Activated CD8-positive, alpha-beta memory T cell treated with anti-CD3 and anti-CD28 coated beads, Interleukin-2, amount 50 U/mL, for 4 hours (primary cell): ENCODE measurements around the gene ADAMTSL1.
"Not testable (repeated sequence)": the region's sequence is repeated elsewhere in the genome, so short reads cannot be mapped to it uniquely, and the experiment has no call there.

Experiments
- DNase-seq: peaks from one replicate; pipeline ENCODE4 v3.0.0-alpha.2; 2020

The ADAMTSL1 gene

DNA sequence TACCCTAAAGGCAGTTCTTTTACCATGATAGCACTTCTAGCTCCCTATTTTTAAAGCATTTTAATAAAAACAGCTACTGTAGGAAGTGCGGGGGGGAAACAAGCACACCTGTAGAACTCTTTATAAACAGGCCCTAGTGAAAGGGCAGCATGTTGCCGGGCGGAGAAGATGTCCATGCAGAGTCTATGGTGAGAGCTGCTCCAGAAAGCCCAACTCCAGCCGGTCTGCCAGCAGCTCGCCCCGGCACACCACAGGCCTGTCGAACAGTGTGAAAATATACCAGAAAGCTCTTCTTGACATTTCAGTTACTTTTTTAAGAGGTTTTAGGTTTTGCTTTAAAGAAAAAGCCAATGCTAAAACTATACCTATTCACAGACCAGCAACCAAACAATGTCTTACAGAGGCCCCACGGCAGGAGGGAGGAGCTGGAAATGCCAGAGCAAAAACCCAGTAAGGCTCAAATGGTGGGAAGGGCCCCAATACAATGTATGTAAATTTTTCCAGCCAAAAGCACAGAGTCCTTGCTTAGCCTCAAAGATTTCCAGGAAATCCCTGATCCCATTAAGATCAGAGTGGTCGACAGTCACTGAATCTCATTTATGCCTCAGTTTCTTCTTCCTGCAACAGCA, 437.9 kb downstream of the ADAMTSL1 start:
- DNase-seq, result no peak

DNA sequence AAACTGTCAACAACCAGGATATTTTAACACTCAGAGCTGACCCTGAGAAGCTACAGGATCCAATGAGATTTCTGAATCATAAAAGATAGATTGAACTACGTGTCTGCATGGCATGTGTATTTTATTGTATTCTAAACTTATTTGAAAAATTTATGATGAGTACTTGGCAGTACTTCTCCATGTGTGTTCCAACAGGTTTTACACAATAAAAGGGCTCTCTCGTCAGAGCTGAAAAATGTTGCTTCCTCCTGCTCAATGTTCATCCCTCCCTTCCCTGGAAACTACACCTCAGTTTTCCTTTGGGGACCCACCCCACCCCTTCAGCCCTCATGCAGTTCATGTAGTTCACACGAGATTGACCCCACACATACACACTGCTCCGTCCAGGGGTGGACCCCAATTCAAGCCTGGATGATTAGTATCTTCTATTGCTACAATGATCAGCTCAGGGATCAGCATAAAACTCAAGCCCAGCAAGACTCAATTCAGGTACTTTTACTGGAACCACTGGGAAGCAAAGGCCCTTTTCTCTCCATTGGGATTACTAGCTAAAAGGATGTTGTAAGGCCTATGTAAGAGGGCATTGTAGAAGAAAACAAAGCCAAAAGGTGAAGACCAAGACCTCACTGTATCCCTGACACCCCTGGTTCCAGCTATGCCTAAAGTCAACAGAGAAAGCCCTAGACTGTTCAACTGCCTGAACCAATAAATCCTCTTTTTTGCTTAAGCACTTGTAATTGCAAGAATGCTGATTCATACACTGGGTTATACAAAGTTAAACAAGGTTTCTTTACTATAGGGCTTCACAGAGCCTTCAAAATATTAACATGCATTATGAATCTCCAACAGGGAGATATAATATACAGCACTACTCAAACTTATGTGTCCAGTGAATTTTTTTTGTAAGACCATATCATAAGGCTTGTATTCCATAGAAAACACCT, 446.5 kb downstream of the ADAMTSL1 start:
- no peak for DNase-seq

DNA sequence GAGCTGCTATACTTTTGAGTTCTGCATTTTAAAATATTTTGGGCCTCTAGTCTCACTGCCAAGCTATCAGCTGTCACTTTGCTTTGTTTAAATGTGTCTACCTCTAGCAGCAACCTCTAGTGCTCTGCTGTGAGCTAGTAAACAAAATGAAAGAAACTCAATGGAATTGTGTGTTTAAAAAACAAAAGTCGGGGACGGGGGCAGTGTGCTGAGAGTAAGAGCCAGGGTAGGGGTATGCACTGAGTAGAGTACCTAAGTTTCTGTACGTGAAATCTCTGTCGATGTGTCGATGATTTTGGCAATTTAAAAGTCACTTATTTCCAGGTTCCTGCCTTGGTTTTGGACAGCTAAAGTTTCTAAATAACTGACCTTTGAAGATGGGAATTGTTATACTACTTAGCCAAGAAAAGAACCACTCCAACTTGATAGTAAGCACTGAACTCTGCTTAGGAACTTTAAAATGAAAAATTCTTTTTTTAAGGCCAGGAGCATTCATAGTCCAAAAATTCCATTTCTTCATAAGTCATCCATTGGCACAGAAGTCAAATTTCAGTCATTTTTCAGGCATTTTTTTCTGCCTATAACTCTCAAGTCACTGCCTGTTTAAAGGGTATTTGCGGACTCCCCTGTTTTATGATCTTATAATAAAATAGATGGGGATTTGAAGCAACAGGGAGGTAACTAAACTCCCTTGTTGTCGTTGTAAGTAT, 447.6 kb downstream of the ADAMTSL1 start:
- DNase-seq, result no peak

DNA sequence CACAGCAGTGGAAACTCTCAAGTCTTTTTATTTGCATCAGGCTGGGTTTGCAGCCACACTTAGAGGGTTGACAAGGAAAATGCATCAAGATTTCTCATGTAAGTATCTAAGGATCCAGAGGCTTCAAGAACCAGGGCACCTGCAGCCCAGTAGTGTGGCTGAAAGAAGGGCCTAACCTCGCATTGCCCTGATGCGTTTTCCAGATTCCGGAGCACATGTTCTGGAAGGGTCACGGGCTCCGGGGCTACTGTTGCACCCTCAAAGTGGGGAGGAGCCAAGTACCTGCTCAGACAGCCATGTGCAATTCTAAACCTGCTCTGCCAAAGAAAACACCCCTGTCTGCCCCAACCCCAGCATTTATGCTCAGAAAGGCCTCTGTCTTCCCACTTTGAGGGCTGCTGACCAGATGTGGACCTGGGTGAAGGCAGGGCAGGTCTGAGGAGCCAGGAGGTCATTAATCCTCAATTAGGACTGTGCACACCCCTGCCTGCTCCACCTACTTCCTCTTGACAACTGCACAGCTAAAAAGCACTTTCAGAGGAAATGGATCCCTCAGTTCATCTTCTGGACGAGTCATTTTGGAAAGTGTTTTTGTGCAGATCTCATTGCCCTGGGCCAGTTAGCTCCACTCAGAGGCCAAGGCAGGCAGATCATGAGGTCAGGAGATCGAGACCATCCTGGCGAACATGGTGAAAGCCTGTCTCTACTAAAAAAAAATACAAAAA, 448.4 kb downstream of the ADAMTSL1 start:
- DNase-seq, result no peak

DNA sequence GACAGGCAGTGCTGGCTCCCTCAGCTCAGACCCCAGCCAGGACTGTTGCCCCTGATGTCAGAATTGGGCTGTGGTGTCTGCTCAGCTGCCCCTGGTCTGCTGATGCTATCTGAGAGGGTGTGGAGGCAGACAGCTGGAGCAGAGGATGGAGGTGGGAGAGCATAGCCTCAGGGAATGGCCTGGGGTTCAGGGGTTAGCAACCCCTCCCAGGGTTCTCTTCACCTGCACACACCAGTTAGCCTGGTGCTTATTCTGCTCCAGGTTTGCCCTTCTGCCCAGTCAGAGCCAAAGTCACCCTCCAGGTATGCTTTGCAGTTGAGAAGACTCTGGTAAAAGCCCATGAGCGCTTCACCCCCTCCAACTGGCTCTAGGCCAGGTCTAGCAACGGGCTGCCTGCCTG, 449.2 kb downstream of the ADAMTSL1 start:
- DNase-seq, result no peak

DNA sequence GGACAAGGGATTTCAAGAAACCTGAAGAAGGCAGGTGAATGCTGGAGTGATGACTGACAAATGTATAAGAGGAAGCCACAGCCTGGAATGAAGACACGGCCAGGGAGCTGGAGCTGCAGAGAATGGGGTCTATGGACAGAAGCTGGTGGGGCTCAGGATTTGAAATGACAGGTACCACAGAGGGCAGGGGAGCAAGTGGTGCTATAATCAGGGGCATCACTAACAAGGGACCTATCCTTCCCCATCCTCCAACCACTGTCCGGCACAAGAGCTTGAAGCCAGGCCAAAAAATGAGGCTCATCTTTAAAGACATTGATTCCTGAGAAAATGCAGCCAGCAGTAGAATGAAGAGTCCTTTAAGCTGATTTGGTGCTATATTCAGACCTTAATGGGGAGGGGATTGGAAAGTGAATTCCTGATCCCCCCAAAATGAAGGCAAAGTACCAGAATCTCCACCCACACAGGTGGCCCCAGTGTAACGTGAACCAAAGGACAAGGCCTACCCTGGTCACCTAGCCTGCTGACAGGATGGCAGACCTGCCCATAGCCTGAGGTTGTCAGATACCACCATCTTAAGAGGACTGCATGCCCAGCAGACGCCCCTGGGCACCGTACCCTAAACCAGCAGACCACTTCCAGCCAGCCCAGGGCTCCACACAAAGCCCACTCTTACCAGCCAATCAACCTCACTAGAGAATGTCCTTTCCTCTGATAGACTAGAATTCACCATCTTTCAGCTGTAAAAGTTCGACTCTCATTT, 449.9 kb downstream of the ADAMTSL1 start:
- no peak for DNase-seq

DNA sequence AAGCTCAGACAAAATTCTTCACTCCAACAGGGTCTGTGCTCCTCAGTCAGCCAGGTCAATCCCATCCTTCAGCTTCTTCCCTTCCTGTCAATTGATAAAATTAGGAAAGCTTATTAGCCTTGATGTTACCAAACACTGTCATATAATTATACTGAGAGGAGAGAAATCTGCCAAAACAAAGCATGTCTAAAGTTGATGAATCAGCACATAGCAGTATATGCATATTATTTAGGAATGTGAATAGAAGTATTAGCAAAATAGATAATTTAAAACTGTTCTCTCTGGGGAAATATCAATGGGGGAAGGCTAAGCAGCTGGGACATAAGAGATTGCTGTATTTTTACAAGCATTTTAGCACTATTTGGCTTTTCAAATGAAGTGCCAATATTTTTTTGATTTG, 451.9 kb downstream of the ADAMTSL1 start:
- no peak for DNase-seq

DNA sequence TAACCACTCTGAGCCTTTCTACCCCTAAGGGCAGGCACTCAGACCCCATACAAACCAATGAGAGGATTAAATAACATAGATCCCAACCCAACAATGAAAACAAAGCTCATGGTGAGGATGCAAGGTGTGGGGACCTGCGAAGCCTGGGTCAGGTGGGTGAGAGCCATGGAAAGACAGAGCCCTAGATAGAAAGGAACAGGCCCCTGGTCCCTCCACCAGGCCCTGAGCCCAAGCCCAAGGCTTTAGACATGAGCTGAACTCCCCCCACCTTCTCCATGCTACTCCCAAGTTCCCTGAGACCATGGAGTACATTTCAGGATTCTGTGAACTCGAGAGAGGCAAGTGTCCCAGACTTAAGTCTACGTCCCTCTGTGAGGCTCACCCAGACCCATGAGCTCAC, 452.6 kb downstream of the ADAMTSL1 start:
- DNase-seq, result no peak

DNA sequence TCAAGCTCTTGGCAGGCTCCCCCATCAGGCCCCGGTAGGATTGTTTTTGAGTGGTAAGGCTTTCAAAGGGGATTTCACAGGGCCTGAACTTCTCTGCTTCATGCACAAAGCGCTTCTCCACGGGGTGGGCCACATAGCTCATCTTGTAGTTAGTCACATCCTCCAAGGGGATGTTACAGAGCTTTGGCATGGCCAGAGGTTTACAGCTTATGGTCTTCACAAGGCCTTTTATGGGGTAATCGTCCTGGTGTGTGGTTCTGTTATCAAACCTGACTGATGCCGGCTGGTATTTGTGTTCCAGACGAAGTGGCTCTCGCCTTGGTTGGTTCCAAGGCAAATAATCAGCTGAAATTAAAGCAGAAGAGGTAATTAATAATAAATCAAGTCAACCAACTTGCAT, 454.8 kb downstream of the ADAMTSL1 start:
- no peak for DNase-seq

DNA sequence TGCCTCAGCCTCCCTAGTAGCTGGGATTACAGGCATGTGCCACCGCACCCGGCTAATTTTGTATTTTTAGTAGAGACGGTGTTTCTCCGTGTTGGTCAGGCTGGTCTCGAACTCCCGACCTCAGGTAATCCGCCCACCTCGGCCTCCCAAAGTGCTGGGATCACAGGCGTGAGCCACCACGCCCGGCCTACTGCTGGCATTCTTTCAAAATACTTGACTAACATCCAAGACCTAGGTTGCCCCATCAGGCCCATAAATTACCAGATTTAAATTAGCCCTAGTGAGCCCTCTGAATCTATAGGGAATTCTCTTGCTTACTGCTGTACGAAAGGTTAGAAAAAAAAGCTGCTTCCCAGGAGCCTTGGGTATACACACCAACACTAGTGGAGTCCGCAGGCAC, 456.7 kb downstream of the ADAMTSL1 start:
- not testable (repeated sequence) for DNase-seq

DNA sequence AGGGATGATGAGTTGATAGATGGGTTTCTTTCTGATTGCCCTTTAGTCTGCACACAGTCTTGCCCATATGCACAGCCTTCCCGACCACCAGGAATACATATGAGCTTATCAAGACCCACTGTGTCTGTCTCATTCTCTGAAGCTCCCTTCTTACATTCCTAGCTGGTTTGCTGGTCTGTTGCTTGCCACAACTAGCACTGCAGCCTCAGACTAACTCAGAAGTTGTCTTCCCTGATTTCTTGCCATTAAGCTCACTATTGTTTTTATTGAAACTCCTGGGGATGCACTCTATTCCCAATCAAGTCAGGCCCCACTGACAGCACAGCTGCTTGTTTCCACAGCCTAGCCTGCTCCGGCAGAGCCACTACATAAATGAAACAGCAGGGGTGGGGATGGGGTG, 461.6 kb downstream of the ADAMTSL1 start:
- no peak for DNase-seq

DNA sequence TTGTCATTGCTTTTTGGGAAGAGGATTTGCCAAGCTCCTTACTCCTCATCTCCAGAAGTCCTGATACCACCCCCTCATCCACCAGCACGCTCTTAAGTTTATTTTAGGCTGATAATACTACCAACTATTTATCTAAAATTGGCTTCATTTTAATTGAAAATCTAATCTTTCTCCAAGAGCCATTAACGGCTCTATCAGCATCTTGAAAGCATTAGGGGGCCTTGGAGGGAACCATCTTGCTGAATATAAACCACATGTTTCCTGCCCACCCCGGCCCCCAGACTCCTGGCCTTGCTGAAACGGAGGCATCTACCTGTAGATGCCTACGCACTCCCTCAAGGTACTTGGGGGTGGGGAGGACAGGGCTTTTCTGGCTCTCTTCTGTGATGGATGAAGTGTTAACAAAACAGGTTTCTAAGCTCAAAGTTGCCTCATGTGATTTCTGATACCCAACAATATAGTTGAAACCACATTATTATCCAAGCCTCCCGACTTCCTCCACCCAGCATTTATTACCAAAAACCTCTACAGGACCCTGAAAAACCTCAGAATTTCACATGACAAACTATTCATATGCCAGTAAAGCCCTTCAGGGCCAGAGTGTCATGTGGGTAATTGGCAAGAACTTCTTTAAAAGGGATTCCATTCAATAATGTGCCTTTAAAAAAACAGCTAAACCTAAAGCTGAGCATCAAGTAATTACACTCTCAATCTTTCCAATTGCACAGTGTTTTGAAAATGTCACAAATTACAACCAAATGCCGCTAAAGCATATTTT, 462.3 kb downstream of the ADAMTSL1 start:
- DNase-seq, result no peak

DNA sequence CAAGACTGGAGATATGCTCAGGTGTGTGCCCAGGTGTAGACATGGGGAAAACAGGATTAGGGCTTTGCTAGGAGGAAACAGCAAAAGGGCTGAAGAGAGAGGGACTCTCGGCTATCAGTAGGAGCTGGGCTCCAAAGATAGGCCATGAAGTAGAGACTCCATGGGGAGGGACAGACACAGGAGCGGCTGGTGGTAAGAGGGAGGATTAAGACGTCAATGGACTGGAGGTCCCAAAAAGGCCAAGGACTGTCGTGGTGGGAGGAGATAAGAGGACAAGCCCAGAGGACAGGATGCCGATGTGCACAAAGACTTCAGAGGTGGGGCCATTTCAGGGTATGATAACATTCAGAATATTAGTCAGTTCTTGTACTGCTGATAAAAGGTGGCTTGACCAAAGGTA, 466.0 kb downstream of the ADAMTSL1 start:
- DNase-seq, result no peak

DNA sequence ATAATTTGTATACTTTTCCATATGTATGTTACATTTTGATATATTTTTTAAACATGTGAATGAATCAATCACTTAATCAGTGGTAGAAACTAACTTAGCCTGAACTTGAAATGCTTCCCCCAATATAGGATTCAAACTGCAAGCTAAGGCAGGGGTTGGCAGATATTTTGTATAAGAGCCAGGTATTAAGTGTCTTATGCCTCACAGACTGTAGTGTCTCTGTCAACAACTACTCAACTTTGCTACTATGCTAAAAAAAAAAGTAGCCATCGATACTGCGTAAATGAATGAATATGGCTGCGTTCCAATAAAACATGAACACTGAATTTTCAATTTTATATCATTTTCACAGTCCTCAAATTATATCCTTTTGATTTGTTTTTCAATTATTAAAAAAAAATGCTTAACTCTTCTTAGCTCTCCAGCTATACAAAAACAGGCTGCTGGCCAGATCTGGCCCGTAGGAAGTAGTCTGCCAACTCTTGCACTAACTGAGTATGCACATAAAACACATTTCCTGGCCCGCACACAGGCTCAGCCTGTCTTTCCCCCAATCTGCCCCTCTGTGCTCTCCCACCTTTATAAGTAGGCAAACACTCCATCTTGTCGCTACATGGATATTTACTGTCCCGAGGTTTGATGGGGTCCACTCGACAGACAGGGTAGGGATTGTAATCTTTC, 467.2 kb downstream of the ADAMTSL1 start:
- no peak for DNase-seq

DNA sequence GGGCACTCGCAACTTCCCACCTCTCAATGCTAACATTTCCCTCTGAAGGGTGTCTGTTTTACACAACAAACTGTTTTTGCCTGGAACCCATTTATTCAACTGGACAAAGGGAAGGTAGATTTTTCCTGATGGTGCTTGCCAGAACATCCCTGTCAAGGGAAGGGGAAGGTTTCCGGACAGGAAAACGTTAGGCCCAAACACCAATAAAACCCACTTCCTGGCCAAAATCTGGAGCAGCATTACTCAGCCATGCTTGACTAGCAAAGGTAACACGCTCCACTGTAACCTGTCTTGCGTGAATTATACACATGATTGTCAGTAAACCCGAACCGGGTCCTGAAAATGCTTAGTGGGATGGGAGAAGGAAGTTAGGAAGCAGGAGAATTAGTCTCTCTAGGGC, 468.8 kb downstream of the ADAMTSL1 start:
- no peak for DNase-seq

DNA sequence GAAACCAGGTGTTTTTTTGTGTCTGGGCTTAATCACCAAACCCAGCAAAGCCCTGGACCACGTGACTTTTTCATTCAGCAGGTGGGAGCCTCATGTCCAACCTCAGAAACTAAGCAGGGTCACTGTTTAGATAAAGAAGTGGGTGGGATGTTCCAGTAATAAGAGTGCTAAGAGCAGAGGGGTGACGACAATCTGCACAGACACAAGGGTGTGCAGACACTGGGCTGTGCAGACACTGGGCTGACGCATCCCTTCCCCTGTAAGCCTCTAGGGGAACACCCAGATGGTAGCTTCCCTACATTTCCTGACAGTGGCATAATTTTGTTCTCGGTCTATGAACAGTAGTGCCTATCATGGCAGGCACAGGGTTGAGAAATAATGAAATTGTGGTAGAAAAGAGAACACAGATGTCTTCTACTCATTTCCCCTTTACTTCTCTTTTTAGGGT, 474.0 kb downstream of the ADAMTSL1 start:
- DNase-seq, result no peak

DNA sequence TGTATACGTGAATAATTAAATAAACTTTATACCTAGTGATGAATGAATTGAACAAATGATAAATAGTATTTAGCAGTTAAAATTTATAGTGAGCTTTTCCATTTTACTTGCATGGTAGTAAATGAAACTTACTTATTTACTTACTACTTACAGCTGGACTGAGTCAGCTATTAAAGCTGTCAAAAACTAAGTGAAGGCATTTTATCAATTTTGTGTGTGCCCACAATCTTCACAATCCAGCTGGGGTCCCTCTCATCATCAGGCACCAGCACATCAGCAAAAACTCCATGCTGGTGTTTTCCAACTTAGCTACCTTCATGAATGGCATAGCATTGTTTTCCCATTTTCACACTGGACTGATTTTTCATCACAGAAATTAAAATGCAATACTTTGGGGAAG, 478.0 kb downstream of the ADAMTSL1 start:
- no peak for DNase-seq

DNA sequence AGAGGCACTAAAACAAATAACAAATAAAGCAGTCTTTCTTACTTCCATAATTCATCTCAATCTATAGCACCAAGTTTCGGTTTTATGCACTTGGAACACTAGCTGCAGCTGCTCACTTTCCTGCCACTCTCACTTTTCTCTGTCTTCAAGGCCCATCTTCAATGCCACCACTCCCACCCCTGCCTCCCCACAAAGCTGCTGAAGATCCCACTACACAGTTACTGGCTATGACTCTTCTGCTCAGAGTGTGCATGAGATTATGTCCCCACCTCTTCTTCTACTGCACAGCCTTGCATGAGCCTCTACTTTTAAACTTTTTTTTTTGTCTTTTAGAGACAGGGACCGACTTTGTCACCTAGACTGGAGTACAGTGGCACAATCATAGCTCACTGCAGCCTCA, 481.7 kb downstream of the ADAMTSL1 start:
- no peak for DNase-seq
